ENCODE results near the gene NDUFA13.

DNA sequence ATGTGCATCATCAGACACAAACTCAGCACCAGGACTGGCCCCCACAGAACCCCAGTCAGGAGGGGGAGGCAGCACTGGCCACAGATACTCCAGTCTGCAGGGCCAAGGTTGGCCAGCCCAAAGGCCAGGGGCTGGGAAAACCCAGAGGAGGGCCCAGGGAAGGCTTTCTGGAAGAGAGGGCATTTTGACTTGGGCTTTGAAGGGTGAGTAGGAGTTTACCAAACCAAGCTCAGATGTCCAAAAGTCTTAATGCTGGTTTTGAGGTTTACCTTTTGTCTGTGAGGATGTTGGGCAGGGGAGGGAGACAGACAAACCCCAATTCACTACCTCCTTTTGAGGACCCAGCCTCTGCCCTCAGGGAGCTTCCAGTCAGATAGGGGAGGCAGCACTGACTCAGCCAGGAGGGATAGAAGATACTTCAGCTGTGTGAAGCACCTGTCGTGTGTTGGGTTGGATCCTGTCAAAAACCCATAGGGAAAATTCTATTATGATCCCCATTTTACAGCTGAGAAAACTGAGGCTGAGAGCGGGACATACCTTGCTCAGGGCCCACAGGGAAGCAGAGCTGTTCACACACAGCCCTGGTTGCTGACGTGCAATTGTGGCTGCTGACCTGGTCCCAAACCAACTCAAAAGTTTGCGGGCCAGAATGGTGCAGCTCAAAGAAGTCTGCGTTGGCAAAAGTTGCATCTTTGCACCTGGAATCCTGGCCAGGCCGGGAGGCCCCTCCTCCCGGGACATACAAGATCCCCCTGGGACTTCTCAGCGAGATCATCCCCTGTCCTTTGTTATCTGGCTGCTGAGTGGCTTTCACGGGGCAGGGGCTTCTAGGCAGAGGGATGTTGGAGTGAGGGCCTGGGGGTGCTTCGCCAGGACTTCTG lies 35.2 kb downstream of the NDUFA13 start:
- TF ChIP-seq, protein P1, sequence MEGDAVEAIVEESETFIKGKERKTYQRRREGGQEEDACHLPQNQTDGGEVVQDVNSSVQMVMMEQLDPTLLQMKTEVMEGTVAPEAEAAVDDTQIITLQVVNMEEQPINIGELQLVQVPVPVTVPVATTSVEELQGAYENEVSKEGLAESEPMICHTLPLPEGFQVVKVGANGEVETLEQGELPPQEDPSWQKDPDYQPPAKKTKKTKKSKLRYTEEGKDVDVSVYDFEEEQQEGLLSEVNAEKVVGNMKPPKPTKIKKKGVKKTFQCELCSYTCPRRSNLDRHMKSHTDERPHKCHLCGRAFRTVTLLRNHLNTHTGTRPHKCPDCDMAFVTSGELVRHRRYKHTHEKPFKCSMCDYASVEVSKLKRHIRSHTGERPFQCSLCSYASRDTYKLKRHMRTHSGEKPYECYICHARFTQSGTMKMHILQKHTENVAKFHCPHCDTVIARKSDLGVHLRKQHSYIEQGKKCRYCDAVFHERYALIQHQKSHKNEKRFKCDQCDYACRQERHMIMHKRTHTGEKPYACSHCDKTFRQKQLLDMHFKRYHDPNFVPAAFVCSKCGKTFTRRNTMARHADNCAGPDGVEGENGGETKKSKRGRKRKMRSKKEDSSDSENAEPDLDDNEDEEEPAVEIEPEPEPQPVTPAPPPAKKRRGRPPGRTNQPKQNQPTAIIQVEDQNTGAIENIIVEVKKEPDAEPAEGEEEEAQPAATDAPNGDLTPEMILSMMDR (IDR thresholded peaks at IDR 0.05; ENCODE audit: low read length): no peak
- no peak for TF ChIP-seq EZH2 (IDR thresholded peaks at IDR 0.05; ENCODE audit: borderline replicate concordance, low read length)
